GM23248 (cell line): ENCODE results near the gene SKAP1.

Experiments
- EZH2 ChIP-seq: fragments of 200-600 bp; sonication (generic); IDR thresholded peaks from 2 replicates; pipeline ENCODE4 v1.6.1; 2018; ENCODE audit warnings: antibody characterized with exemption, mild to moderate bottlenecking; ENCODE audit not compliant: insufficient read depth, poor library complexity, severe bottlenecking
- EZH2phosphoT487 ChIP-seq: fragments of 200-600 bp; sonication (generic); IDR thresholded peaks from 2 replicates; pipeline ENCODE4 v1.6.1; 2018; ENCODE audit warnings: antibody characterized with exemption, moderate library complexity, mild to moderate bottlenecking, low read depth; ENCODE audit not compliant: insufficient read depth

GRCh38 chr17:48299760-48300159 is 130.3 kb downstream of the SKAP1 start:
- TF ChIP-seq EZH2, result no peak
- no peak for TF ChIP-seq EZH2phosphoT487
